HG03103 (cell line): Measurements from ENCODE around the gene RBM44.
"Not testable (repeated sequence)": the region's sequence is repeated elsewhere in the genome, so short reads cannot be mapped to it uniquely, and the experiment has no call there.

Source experiments
- ATAC-seq: cut with Tn5 transposase; IDR thresholded peaks from one replicate; pipeline ENCODE4 v1.9.1; 2021; ENCODE audit warnings: low read depth; ENCODE audit not compliant: unreplicated experiment

The RBM44 gene

GRCh38 chr2:237841051-237841450, 42.5 kb downstream of the RBM44 start:
- ATAC-seq: no peak

DNA sequence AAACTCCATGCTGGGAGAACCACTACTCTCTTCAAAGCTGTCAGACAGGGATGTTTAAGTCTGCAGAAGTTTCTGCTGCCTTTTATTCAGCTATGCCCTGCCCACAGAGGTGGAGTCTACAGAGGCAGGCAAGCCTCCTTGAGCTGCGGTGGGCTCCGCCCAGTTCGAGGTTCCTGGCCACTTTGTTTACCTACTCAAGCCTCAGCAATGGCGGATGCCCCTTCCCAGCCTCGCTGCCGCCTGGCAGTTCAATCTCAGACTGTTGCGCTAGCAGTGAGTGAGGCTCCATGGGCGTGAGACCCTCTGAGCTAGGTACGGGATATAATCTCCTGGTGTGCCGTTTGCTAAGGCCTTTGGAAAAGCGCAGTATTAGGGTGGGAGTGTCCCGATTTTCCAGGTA, 50.4 kb downstream of the RBM44 start:
- not testable (repeated sequence) for ATAC-seq

- no peak for ATAC-seq
These were observed 55.7 kb downstream of the RBM44 start for GRCh38 chr2:237854295-237854694.

GRCh38 chr2:237857791-237858190, 59.2 kb downstream of the RBM44 start:
- no peak for ATAC-seq

GRCh38 chr2:237858294-237859081, 59.9 kb downstream of the RBM44 start:
- no peak for ATAC-seq

- ATAC-seq: no peak
These were observed 60.5 kb downstream of the RBM44 start for GRCh38 chr2:237859082-237859433.

- no peak for ATAC-seq
These were observed 61.1 kb downstream of the RBM44 start, which contains the start of gene RAMP1 for GRCh38 chr2:237859533-237860272. RAMP1 (plus strand) TSS chr2:237859623; CDS start chr2:237859676, 53 bp downstream.

GRCh38 chr2:237860273-237860935, 61.8 kb downstream of the RBM44 start:
- ATAC-seq: no peak

DNA sequence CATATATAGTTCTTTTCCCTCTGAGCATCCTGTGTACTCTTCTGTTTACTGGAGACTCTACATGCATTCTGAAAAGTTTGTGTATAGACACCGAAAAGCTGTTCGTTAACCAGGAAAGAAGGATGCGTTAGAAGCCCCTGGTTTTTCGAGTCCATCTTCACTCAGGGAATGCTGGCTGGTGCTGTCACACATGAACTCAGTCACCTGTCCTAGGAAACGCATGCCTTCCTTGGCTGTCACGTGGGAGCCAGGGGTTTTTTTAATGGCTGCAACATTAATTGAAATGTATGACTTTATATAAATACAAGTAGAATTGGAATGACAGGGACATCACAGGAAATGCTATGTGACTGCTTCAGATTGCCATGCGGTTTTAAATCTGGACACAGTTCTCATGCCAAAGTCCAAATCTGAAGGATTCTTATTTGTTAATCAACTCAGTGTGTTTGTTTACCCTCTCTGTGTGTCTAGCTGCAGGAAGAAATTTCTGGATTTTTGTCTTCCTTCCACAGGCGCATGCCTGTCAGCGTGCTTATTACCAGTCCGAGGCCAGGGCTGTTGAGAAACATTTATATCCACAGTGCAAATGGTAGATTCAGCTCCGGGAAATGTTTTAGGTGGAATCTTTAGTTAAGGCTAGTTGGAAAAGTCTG, 63.4 kb downstream of the RBM44 start:
- no peak for ATAC-seq

GRCh38 chr2:237862528-237862895, 63.9 kb downstream of the RBM44 start:
- ATAC-seq: no peak

DNA sequence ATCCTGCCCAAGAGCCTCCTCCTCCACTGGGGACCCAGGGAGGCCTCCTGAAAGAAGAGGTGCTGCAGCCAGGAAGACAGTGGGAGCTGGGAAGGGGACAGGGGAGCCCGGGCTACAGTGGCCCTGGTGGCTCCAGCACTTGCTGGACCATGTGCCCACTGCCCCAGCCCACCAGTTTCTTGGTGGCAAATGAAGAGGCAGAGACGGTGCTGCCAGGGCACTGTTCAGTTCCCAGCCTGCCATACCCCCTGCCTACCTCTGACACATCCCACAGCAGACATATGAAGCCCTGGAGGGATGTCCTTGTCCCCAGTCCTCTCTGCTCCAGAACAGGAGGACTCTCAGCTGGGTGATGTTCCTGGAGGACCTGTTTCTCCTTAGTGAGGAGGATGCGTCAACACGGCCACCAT, 64.5 kb downstream of the RBM44 start:
- no peak for ATAC-seq

DNA sequence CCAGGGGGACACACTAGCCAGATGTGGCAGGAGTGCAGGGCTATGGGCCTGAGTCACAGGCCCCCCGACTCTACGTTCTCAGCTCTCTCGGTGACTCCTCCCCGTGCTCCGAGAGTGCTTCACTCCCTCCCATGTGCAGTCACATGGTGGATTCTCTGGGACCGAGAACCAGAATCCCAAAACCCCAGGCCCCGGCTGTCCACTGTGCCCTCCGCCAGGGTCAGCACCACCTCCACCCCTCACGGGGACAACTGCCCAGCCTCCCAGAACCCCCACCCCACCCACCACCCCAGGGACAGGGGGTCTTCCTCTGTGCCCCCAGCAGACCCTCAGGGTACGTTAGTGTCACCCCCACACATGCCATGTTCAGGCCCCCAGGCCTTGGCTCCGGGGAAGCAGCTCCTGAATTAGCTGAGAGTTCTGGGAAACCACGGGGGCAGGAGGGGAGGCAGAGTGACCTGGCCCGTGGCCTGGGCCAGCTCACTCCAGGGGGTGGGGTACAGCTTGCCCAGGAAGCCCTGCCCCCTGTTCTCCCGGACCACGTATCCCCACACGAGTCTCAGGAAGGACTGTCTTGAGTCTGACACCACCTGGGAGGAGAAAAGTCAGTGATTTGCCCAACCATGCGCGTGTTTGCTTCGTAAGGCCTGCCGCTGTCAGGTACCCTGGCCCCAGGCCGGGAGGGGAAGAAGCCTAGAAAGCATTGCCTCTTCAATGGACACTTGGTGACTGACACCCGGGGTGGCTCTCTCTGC, 65.3 kb downstream of the RBM44 start:
- no peak for ATAC-seq

DNA sequence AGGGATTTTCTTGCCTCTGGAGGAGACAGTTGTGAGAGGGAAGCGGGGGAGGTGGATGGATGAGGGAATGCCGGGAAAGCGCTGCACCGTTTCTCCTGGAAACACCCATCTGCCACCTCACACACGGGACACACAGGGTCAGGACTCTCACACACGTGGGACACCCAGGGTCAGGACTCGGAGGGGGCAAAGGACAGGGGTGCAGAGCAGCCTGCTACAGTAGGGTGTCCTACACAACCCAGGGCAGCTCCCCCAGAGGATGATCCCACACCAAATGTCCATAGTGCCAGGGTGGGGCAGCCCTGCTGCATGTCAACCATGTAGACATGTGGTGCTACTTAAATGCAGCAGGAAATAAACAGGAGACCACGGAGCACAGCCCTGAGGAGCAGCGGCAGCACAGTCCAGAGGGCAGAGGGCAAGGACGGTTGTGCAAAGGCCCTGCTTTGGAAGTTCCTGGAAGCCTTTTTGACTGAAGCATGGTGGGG, 65.9 kb downstream of the RBM44 start:
- ATAC-seq: no peak

DNA sequence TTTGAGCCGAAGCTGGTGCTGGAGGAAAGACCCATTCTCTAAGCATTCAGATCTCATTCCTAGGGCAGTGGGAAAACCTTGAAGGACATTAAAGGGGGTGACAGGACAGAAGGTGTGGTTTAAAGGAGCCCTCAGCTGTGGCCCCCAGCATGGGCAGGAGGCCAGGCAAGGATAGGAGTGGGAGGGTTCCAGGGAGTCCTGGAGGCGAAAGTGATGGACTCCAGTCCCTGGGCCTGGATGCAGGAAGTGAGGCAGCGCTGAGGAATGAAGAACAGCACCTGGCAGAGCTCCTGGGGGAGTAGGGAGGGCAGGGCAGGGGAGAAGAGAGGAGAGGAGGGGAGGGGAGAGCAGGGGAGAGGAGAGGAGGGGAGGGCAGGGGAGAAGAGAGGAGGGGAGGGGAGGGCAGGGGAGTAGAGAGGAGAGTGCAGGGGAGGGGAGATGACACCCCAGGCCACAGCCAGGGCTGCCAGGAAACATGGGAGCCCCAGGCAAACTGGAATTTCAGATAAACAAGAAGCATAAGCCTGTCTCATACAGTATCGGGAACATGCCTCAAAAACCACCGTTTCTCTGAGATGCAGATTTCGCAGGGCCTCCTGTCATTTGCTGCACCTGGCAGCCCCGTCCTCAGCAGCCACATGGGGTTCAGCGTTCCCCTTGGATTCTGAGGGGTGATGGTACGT, 66.5 kb downstream of the RBM44 start:
- ATAC-seq: no peak

GRCh38 chr2:237865623-237866041, 67.1 kb downstream of the RBM44 start:
- ATAC-seq: no peak

DNA sequence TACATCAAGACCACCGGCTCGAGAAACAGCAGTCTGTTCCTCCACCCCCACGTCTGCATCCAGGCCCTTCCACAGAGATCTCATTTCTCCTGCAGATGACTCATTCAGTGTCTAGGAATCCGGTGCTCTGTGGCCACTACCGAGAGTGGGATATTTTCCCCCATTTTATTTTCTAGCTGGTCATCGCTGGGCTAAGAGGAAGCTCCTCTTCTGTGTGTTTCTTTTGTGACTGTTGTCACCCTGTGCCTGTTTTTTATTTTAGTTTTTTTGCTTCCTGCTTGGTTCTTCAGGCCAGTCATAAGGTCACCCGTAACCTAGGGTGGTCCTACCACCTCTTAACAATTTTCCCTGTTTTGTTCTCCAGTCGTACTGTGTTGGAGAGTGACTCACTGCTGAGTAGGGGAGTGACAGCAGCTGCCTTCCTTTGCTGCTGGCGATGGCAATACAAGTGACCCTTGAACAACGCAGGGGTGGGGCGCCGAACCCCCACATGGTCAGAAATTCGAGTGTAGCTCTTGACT, 67.6 kb downstream of the RBM44 start:
- ATAC-seq: no peak

DNA sequence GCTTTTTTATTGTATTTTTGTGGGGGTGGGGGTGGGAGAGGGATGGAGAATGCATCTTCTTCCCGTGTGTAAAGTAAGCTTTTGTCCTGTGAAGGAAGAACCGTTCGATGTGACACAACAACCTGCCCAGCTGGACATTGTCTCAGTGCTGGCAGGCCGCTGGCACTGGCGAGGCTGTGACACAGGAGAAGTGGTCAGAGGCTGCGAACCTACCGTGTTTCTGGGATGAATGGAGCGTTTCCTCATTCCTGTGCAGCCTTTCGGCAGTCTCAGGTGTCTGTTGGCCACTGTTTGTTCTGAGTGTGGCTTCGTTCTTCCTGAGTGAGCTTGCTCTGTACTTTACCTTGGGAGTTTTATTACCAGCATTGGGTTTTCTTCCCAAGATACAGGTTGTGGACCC, 68.9 kb downstream of the RBM44 start:
- ATAC-seq: no peak

DNA sequence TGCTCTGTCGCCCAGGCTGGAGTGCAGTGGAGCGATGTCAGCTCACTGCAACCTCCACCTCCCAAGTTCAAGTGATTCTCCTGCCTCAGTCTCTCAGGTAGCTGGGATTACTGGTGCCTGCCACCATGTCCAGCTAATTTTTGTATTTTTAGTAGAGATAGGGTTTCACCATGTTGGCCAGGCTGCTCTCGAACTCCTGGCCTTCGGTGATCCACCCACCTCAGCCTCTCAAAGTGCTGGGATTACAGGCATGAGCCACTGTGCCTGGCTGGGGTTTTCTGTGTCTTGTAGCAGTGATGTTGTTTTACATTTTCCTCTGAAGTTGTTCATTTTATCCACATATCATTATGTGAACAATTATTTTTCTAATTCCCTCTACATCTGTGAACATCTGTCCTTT, 69.5 kb downstream of the RBM44 start:
- not testable (repeated sequence) for ATAC-seq

DNA sequence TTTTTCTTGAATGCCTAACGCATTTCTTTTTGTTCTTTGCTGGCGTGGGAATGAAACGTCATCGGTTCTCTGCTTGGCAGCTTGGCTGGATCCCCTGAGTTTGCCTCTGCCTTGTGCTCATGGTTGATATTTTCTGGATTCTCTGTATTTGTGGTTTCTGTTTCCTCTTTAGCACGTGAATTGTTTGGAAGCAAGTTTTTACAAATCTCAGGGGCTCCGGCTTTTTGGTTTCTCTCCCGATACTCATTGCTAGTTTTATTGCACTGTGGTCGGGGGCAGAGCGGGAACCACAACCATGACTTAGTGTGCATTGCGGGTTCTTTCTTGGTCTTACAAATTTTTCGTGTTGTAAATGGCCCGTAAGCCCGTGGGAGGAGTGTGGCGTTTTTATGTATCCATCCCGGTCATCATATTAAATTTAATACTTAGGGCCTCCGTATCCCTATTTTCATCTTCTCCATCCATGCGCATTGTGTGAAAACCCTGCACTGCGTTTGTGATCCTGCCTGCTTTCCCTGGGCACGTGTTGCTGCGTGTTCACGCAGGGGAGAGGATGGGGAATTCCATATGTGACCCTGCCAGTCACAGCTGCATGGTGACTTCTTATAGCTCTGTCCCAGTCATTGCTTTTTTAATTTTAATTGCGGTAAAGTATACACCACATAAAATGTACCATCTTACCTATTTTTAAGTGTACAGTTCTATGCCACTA, 70.2 kb downstream of the RBM44 start:
- ATAC-seq: no peak
